Gastrocnemius medialis (tissue), 4 donors: ENCODE results near the gene AGAP1.

Experiments
- CTCF ChIP-seq, 5 experiments: fragments of 450-650 bp in 3 of 5; fragments of 200-600 bp in 2 of 5; sonication (generic) in 2 of 5; IDR thresholded peaks in 4 of 5; conservative IDR thresholded peaks in 1 of 5; 1 replicate in 4 of 5; 2 replicates in 1 of 5; pipeline ENCODE4 v1.5.1; 2016 to 2019; ENCODE audit warnings: antibody characterized with exemption in 5 of 5, mild to moderate bottlenecking in 3 of 5, moderate library complexity in 3 of 5
- POLR2A ChIP-seq, 2 donors: fragments of 450-650 bp; IDR thresholded peaks; one replicate each; pipeline ENCODE4 v1.6.1; 2017; ENCODE audit warnings: antibody characterized with exemption in 2 of 2, mild to moderate bottlenecking in 2 of 2, moderate library complexity in 2 of 2

GRCh38 chr2:235734688-235735231 lies 240.9 kb downstream of the AGAP1 start:
- no peak for TF ChIP-seq POLR2A (IDR thresholded peaks at IDR 0.05)
- no peak for TF ChIP-seq CTCF (IDR thresholded peaks at IDR 0.05 in 4 of 5, conservative IDR thresholded peaks at IDR 0.05 in 1 of 5)
